ENCODE results near the gene ADSL.

The ADSL gene

DNA sequence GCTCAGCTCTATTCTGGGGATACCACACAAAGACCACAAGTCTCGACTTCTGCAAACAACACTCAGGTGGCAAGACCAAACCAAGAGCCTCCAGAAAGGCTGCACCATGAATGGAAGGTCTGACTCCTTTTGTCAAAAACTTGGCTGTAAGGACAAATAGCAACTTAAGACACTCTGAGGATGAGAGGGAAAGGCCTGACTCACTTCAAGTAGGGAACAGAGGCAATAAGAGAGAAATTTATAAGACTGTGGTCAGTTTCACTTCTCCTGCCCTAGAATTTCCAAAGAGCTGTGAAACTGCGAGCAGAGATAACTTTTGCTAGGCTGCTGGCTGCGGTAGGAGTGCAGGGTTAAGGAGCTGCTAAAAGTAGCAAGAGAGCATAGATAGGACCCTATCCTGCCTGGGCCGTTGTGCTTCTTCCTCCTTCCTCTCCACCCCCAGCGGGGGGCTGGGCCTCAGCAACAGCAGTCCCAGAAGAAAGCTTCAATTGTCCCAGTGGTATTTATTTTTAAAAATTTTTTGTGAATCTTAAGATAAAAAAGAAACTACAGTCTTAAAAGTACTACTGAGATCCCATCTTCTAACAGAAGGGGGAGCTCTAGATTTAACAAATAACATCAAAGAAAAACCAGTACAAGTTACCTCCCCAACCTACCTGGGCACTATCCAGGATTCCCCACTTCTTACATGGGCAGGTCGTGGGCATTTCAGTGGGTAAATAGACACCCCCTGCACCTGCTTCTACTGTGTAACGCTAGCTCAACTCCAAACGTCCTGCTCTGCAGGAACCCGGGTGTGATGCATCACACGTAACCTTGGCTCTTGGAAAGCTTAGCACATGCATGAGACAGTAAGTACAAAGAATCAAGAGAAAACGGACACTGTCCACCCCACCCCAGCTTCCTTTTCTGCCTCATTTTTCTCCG lies 90.5 kb downstream of the ADSL start:
- Histone ChIP-seq H3K9ac (ENCODE audit: low read depth, low read length) (no peak overlapping the region), H3K4me1 (ENCODE audit: control insufficient read depth, insufficient read depth, low read length) (peaks cover 6% of the 10 kb centered on the region), H3K9me3 (ENCODE audit: control insufficient read depth, insufficient read depth, low read length) (no peaks in the 10 kb centered on the region), H3K27me3 (ENCODE audit: control insufficient read depth, insufficient read depth, low read length) (no peaks in the 10 kb centered on the region), H3K4me3 (ENCODE audit: low read depth, low read length) (no peak overlapping the region), H3K36me3 (ENCODE audit: control insufficient read depth, insufficient read depth, low read length) (peaks cover 3% of the 10 kb centered on the region)
